BLaER1 treated with 17β-estradiol and CSF1 and Interleukin-3, amounts not matched to agents 10 nM and 100 nM (cell line): ENCODE data around the gene LENG9.

Experiments
- H3K27ac ChIP-seq, 11 experiments: shearing (Covaris generic); formaldehyde crosslinking; 2 replicates each; pipeline ENCODE4 v1.8.1; 2022
- H3K27me3 ChIP-seq, 11 experiments: shearing (Covaris generic); formaldehyde crosslinking; 2 replicates each; pipeline ENCODE4 v1.8.1; 2022
- H3K36me3 ChIP-seq, 11 experiments: shearing (Covaris generic); formaldehyde crosslinking; 2 replicates each; pipeline ENCODE4 v1.8.1; 2022
- H3K4me1 ChIP-seq, 10 experiments: shearing (Covaris generic); formaldehyde crosslinking; 2 replicates each; pipeline ENCODE4 v1.8.1; 2022
- H3K4me2 ChIP-seq, 11 experiments: shearing (Covaris generic); formaldehyde crosslinking; 2 replicates each; pipeline ENCODE4 v1.8.1; 2022
- H3K4me3 ChIP-seq, 10 experiments: shearing (Covaris generic); formaldehyde crosslinking; 2 replicates each; pipeline ENCODE4 v1.8.1; 2022
- H3K9ac ChIP-seq, 11 experiments: shearing (Covaris generic); formaldehyde crosslinking; 2 replicates each; pipeline ENCODE4 v1.8.1; 2022
- H3K9me3 ChIP-seq, 11 experiments: shearing (Covaris generic); formaldehyde crosslinking; replicated peaks in 1 of 11; 2 replicates each; pipeline ENCODE4 v1.8.1; 2022
- H4K20me1 ChIP-seq, 11 experiments: shearing (Covaris generic); formaldehyde crosslinking; 2 replicates each; pipeline ENCODE4 v1.8.1; 2022
- Cebpa-rat ChIP-seq, 11 experiments: shearing (Covaris generic); IDR thresholded peaks; 2 replicates each; pipeline ENCODE4 v1.8.1; 2022

Gene LENG9

GRCh38 chr19:54480051-54480450 lies 16.5 kb upstream of the LENG9 start:
- TF ChIP-seq Cebpa-rat (IDR thresholded peaks at IDR 0.05), result no peak
- no peaks in the 10 kb centered on the region for H3K9me3 ChIP-seq

DNA sequence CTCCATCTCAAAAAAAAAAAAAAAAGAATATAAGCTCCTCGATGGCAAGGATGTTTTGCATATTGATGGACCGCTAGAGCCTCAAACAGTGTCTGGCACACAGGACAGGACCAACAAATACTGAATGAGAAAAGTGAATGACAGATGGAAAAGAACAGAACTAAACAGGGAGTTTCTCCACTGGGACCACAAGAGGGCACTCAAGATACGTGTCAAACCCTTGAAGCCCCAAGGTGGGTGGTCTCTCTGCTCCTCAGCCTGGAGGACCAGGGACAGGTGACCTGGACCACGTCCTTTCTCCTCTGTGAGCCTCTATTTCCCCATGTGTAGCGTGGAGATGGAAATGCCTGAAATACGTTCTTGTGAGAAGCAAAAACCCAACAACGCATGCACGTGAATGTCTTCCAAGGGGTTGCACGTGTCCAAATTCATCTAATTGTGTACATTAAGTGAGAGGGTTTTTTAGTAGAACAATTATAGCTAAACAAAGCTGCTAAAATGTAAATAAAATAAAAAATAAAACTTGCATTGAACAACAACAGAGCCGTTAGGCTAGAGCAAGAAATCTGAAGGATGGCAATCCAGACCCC lies 15.2 kb upstream of the LENG9 start:
- Histone ChIP-seq H3K4me2 (no peak overlapping the region), H3K9me3 (no peaks in the 10 kb centered on the region), H3K4me3 (no peak overlapping the region), H3K9ac (no peak overlapping the region), H3K27ac (no peak overlapping the region), H4K20me1 (peaks cover 0 to 8% (median 0%) of the 10 kb centered on the region in 11 experiments; a peak in 4 of 22 replicates), H3K4me1 (peaks cover 30 to 49% (median 38%) of the 10 kb centered on the region in 10 experiments), H3K36me3 (no peaks in the 10 kb centered on the region), H3K27me3 (peaks cover 0 to 69% (median 0%) of the 10 kb centered on the region in 11 experiments; a peak in 8 of 22 replicates)
- no peak for TF ChIP-seq Cebpa-rat (IDR thresholded peaks at IDR 0.05)

More at GRCh38 chr19:54480051-54480450, 16.5 kb upstream of the LENG9 start:
- H3K4me2 ChIP-seq, result peak overlapping the region in 9 of 11 experiments; percentile 2 to 69 (median 48); a peak in 12 of 22 replicates
- H3K9ac ChIP-seq, result no peak overlapping the region
- H3K27me3 ChIP-seq, result peaks cover 0 to 78% (median 0%) of the 10 kb centered on the region in 11 experiments; a peak in 8 of 22 replicates
- no peaks in the 10 kb centered on the region for H3K36me3 ChIP-seq
- H4K20me1 ChIP-seq, result peaks cover 0 to 8% (median 0%) of the 10 kb centered on the region in 11 experiments; a peak in 4 of 22 replicates
- H3K4me3 ChIP-seq, result no peak overlapping the region
- peaks cover 27 to 48% (median 36%) of the 10 kb centered on the region in 10 experiments for H3K4me1 ChIP-seq
- no peak overlapping the region for H3K27ac ChIP-seq

DNA sequence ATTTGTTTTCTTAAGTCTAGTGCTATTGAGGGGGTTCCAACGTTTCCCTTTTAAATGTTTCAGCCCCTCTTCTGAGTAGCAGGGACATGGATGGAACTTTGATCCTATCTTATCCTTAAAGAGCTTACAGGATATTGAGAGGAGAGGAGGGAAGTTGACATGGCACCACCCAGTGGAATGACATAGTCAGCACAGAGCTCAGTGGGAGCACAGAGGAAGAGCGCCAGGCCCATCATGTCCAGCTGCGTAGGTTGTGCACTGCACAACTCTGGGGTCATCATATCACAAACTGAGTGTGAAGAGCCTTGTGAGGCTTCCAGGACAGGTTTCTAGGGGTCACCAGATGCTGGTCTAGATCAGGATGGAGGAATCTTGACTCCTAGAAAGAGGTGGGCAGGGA lies 14.1 kb upstream of the LENG9 start:
- TF ChIP-seq Cebpa-rat (IDR thresholded peaks at IDR 0.05), result no peak
- peak overlapping the region in 1 of 11 experiments; percentile 19; a peak in 2 of 22 replicates for H3K4me2 ChIP-seq
- peaks cover 0 to 64% (median 0%) of the 10 kb centered on the region in 11 experiments; a peak in 8 of 22 replicates for H3K27me3 ChIP-seq
- H3K27ac ChIP-seq, result no peak overlapping the region
- peaks cover 0 to 8% (median 0%) of the 10 kb centered on the region in 11 experiments; a peak in 4 of 22 replicates for H4K20me1 ChIP-seq
- H3K9me3 ChIP-seq, result no peaks in the 10 kb centered on the region
- H3K9ac ChIP-seq, result 0 out of 22 replicates have a peak overlapping the region, but pooled peaks of 1 of the 11 experiments have one; percentile 2
- H3K36me3 ChIP-seq, result no peaks in the 10 kb centered on the region
- peaks cover 32 to 49% (median 38%) of the 10 kb centered on the region in 10 experiments for H3K4me1 ChIP-seq
- no peak overlapping the region for H3K4me3 ChIP-seq

GRCh38 chr19:54475706-54476105 lies 12.1 kb upstream of the LENG9 start:
- H3K4me2 ChIP-seq, result no peak overlapping the region
- no peak for TF ChIP-seq Cebpa-rat (IDR thresholded peaks at IDR 0.05)
- H3K27me3 ChIP-seq, result peaks cover 0 to 60% (median 0%) of the 10 kb centered on the region in 11 experiments; a peak in 8 of 22 replicates
- H3K9me3 ChIP-seq, result no peaks in the 10 kb centered on the region
- H4K20me1 ChIP-seq, result peaks cover 0 to 8% (median 0%) of the 10 kb centered on the region in 11 experiments; a peak in 4 of 22 replicates
- no peak overlapping the region for H3K27ac ChIP-seq
- H3K36me3 ChIP-seq, result no peaks in the 10 kb centered on the region
- peaks cover 24 to 43% (median 33%) of the 10 kb centered on the region in 10 experiments for H3K4me1 ChIP-seq
- H3K9ac ChIP-seq, result no peak overlapping the region
- no peak overlapping the region for H3K4me3 ChIP-seq

DNA sequence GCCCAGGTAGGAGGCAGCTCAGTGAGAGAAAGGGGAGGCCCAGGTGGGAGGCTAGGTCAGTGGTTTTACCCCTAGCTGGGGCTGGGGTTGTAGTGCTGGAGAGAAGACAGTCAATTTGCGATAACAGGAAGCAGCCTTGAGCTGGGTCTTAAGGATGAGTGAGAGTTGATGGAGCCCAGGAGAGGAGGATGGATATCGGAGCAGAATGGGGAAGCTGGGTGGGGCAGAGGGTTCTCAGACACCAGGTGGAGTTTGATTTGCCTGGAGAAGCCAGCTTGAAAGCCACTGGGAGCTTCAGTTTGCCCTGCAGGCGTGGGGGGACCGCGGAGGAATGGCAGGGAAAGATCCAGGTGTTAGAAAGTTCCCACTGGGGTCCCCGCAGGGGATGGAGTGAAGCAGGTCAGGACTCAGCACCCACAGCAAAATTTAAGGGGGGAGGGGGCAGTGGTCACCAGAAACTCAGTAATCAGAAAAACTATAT lies 10.4 kb upstream of the LENG9 start:
- Histone ChIP-seq H3K9me3 (no peaks in the 10 kb centered on the region), H3K4me2 (peak overlapping the region; percentile 65 to 95 (median 85); a peak in 21 of 22 replicates), H3K27ac (peak overlapping the region in 2 of 11 experiments; percentile 55 to 56; a peak in 3 of 22 replicates), H3K9ac (0 out of 22 replicates have a peak overlapping the region, but pooled peaks of 2 of the 11 experiments have one; percentile 42 to 68), H3K36me3 (no peaks in the 10 kb centered on the region), H3K4me1 (peaks cover 40 to 46% (median 41%) of the 10 kb centered on the region in 10 experiments), H4K20me1 (peaks cover 0 to 8% (median 0%) of the 10 kb centered on the region in 11 experiments; a peak in 4 of 22 replicates), H3K27me3 (peaks cover 0 to 61% (median 0%) of the 10 kb centered on the region in 11 experiments; a peak in 8 of 22 replicates), H3K4me3 (no peak overlapping the region)
- TF ChIP-seq Cebpa-rat (IDR thresholded peaks at IDR 0.05), result no peak

- H3K27ac ChIP-seq, result peak within 1 kb of the TSS in 8 of 11 experiments; percentile 0 to 56 (median 42); a peak in 10 of 22 replicates
- H3K4me1 ChIP-seq, result peaks cover 46 to 51% (median 47%) of the 10 kb centered on the region in 10 experiments
- H3K27me3 ChIP-seq, result peaks cover 0 to 56% (median 0%) of the 10 kb centered on the region in 11 experiments; a peak in 8 of 22 replicates
- H3K36me3 ChIP-seq, result no peaks in the 10 kb centered on the region
- H3K9me3 ChIP-seq, result no peaks in the 10 kb centered on the region
- peak within 1 kb of the TSS; percentile 42 to 73 (median 56); a peak in 19 of 22 replicates for H3K9ac ChIP-seq
- no peak for TF ChIP-seq Cebpa-rat (IDR thresholded peaks at IDR 0.05)
- peak within 1 kb of the TSS; percentile 65 to 95 (median 85) for H3K4me2 ChIP-seq
- H3K4me3 ChIP-seq, result peak within 1 kb of the TSS in 9 of 10 experiments; percentile 28 to 62 (median 50); a peak in 13 of 20 replicates
- H4K20me1 ChIP-seq, result peaks cover 0 to 7% (median 0%) of the 10 kb centered on the region in 11 experiments; a peak in 4 of 22 replicates
Observed at GRCh38 chr19:54473071-54473891, 9.7 kb upstream of the LENG9 start, which contains the start of gene CDC42EP5. Gene CDC42EP5 (minus strand): TSS chr19:54473296. CDS start chr19:54465547, 7,749 bp downstream.

GRCh38 chr19:54470991-54471782 lies 7.6 kb upstream of the LENG9 start:
- Histone ChIP-seq H3K9ac (peak overlapping the region; percentile 65 to 90 (median 77)), H3K27ac (peak overlapping the region; percentile 40 to 95 (median 73); a peak in 21 of 22 replicates), H3K4me3 (peak overlapping the region; percentile 61 to 72 (median 61)), H3K27me3 (peaks cover 0 to 35% (median 0%) of the 10 kb centered on the region in 11 experiments; a peak in 6 of 22 replicates), H3K4me2 (peak overlapping the region; percentile 93 to 100 (median 100)), H3K9me3 (no peaks in the 10 kb centered on the region), H3K36me3 (no peaks in the 10 kb centered on the region), H3K4me1 (peaks cover 48 to 61% (median 53%) of the 10 kb centered on the region in 10 experiments), H4K20me1 (no peaks in the 10 kb centered on the region)
- TF ChIP-seq Cebpa-rat (IDR thresholded peaks at IDR 0.05), result no peak
